ENCODE results near the gene VAV3.

GRCh38 chr1:107806902-107807301 lies 158.1 kb downstream of the VAV3 start:
- no peak for TF ChIP-seq CTCF (IDR thresholded peaks at IDR 0.05; ENCODE audit: insufficient read depth, low read depth, low read length)
- no peak for TF ChIP-seq EZH2 (IDR thresholded peaks at IDR 0.05; ENCODE audit: insufficient read depth, low read length)

Measured in astrocyte (in vitro differentiated cells and primary cell).